DMS53 treated with DMSO at 0.1 percent for 48 hours (cell line): ENCODE data around the gene APOOL.
"Not testable (repeated sequence)": the region's sequence is repeated elsewhere in the genome, so short reads cannot be mapped to it uniquely, and the experiment has no call there.

Source experiments
- DNase-seq: peaks from one replicate; lab custom pipeline; 2025; ENCODE audit not compliant: unreplicated experiment; lab: John Stamatoyannopoulos, UW

Gene APOOL

DNA sequence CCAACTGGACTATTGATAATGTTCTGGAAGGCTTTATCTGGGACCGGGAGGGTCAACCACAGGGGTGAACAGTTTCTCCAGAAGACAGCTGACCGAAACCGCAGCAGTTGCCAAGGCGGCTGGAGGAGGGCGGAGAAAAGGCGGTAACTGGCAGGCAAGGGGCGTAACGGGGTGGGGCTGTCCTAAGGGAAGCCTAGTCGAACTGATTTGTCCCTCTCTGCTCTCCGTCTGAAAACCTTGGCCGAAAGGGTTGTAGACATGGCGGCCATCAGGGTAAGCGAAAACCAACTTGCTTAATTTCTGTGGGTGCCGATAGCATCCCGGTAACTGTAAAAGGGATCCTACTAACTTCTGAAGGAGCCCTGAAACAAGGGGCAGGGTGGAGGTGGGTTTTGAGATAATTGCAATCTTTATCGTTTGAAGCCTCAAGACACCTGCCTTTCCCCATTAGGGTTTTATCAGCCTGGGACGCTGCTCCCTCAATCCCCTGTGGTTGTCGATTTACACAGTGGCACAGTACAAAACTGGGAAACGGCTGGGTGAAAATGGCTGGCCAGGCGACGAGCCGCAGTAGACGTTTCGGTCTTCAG lies at the start of gene APOOL:
Gene APOOL, plus strand, starts transcription at position 223 of the 590 bp plus-strand sequence. Its CDS starts 36 bp downstream, at position 259.
- peak; percentile 86 for DNase-seq

- no peak for DNase-seq
These were observed 47.4 kb upstream of the APOOL start for GRCh38 chrX:84956304-84956703.

DNA sequence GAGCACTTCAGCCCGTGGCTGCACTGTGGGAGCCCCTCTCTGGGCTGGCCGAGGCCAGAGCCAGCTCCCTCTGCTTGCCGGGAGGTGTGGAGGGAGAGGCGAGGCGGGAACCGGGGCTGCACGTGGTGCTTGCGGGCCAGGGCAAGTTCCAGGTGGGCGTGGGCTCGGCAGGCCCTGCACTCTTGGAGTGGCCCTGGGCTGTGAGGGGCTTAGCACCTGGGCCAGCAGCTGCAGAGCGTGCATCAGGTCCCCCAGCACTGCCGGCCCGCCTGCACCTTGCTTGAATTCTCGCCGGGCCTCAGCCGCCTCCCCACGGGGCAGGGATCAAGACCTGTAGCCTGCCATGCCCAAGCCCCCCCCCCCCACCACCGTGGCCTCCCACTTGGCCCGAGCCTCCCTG lies 28.9 kb upstream of the APOOL start:
- no peak for DNase-seq

DNA sequence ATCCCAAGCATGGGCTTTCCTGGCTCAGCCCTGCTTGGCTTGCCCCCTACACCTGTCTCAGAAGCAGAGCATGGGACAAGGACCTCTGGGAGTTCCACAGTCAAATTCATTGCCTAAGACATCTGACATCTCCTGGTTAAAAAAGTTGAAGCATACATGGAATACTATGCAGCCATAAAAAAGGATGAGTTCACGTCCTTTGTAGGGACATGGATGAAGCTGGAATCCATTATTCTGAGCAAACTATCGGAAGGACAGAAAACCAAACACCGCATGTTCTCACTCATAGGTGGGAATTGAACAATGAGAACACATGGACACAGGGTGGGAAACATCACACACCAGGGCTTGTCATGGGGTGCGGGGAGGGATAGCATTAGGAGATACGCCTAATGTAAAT lies 11.9 kb upstream of the APOOL start:
- DNase-seq: not testable (repeated sequence)

DNA sequence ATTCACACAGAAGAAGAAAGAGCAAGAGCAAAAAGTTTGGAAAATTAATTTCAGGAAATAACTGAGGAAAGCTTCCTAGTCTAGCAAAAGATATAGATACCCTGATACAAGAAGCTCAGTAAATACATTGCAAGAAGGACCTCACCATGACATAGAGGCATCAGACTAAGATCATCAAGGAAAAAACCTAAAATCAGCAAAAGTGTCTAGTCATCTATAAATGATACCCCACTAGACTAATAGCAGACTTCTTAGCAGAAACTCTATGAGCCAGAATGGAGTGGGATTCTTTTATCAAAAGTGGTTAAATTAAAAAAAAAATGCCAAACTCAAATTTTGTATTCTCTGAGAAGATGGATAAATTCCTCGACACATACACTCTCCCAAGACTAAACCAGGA lies 10.5 kb upstream of the APOOL start:
- DNase-seq: no peak

DNA sequence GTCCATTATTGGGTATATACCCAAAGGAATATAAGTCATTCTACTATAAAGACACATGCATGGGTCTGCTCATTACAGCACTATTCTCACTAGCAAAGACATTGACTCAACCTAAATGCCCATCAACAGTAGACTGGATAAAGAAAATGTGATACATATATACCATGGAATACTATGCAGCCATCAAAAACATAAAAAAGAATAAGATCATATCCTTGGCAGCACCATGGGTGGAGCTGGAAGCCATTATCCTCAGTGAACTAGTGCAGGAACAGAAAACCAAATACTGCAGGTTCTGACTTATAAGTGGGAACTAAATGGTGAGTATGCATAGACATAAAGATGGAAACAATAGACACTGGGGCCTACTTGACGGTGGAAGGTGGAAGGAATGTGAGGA lies 2.3 kb upstream of the APOOL start:
- DNase-seq: no peak

- DNase-seq: no peak
These were observed 578 bp downstream of the APOOL start for GRCh38 chrX:85004255-85004654.

DNA sequence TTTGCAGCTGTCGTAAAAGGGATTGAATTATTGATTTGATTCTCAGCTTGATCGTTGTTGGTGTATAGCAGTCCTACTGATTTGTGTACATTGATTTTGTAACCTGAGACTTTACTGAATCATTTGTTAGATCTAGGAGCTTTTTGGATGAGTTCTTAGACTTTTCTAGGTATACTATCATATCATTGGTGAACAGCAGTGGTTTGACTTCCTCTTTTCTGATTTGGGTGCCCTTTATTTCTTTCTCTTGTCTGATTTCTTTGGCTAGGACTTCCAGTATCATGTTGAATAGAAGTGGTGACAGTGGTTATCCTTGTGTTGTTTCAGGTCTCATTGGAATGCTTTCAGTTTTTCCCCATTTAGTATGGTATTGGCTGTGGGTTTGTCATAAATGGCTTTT lies 8.4 kb downstream of the APOOL start:
- no peak for DNase-seq

GRCh38 chrX:85015351-85015750 lies 11.7 kb downstream of the APOOL start:
- DNase-seq: not testable (repeated sequence)

- DNase-seq: no peak
These were observed 14.0 kb downstream of the APOOL start for GRCh38 chrX:85017721-85018120.

DNA sequence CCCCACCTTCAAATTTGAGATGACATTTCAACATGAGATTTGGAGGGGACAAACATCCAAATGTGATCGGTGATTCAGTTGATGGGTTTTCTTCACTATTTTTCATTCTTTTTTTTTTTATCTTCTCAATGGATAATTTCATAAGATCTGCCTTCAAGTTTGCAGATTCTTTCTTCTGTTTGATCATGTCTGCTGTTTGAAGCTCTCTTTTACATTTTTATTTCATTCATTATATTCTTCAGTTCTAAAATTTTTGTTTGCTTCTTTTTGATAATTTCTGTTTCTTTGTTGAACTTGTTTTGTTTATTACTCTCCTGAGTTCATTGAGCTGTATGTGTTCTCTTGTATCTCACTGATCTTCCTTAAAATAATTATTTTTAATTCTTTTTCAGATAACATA lies 14.8 kb downstream of the APOOL start:
- DNase-seq: no peak

- DNase-seq: no peak
These were observed 16.5 kb downstream of the APOOL start for GRCh38 chrX:85020216-85020615.

DNA sequence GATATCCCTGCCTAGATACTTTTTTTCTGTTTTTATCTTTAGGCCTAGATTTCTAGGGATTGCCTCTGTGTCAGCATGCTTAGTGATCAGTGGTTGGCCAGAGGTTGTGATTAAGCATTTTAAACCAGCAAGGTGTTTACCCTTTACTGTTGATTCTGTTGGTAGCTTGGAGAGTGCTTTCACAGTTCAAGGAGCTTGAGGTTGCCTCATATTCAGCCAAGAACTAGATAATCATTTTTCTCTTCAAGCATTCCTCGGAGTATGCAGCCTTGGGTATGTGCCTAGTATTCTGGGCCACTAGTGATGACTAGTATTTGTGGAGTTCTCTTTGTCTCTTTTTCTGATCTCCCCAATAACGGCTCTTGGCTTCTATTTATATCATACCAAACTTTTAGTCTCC lies 20.4 kb downstream of the APOOL start:
- DNase-seq: no peak

DNA sequence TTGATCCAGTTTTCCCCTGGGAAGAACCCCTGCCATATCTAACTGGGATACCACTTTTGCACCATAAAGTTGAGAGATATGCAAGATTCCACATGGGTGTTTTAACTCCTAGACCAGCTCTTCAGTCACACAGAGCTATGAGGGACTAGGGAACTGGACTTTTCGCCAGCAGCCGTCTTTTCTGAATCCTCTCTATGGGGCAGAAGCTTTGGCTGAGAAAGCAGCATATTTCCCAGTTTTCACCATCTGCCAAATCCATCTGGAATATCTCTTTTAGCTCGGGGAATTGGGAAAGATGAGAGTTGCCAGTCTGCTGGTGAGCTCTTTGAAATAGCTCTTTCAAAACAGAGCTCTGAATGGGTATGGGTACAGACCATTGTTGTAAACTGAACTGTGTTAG lies 20.9 kb downstream of the APOOL start:
- DNase-seq: no peak

DNA sequence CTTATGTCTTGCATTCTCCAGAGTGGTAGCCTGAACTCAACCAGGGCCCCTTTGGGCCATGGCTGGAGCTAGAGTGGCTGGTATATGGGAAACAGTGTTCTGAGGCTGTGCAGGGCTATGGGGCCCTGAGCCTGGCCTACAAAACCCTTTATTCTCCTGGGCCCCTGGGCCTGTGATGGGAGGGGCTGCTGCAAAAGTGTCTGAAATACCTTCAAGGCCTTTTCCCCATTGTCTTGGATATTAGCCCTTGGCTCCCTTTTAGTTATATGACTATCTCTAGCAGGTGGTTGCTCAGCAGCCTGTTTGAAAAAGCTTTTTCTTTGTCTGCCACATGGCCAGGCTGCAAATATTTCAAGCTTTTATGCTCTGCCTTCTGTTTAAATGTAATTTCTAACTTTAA lies 22.5 kb downstream of the APOOL start:
- no peak for DNase-seq

DNA sequence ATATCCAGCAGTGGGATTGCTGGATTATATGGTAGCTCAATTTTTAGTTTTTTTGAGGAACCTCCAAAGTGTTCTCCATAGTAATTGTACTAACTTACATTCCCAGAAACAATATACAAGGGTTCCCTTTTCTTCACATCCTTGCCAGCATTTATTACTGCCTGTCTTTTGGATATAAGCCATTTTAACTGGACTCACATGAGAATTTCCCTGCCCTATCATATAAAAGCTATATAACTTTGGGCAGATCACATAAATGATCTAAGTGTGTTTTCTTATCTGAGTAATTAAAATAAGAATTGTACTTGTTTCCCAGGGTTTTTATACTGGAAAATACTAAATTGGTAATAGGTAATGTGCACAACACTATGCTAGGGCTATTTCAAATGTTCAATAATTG lies 25.4 kb downstream of the APOOL start:
- no peak for DNase-seq

- DNase-seq: no peak
These were observed 27.8 kb downstream of the APOOL start for GRCh38 chrX:85031505-85031904.

DNA sequence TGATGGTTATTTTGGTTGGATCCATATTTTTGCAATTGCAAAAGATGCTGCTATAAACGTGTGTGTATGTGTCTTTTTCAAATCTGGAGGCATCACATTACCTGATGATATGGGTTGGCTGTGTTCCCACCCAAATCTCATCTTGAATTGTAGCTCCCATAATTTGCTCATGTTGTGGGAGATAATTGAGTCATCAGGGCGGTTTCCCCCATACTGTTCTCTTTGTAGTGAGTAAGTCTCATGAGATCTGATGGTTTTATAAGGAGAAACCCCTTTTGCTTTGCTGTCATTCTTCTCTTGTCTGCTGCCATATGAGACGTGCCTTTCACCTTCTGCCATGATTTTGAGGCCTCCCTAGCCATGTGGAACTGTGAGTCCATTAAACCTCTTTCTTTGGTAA lies 33.4 kb downstream of the APOOL start:
- no peak for DNase-seq

- no peak for DNase-seq
These were observed 48.0 kb downstream of the APOOL start for GRCh38 chrX:85051627-85052026.

- DNase-seq: no peak
These were observed 48.5 kb downstream of the APOOL start for GRCh38 chrX:85052205-85052604.

GRCh38 chrX:85052636-85053343 lies 49.1 kb downstream of the APOOL start:
- DNase-seq: no peak

GRCh38 chrX:85065512-85066198 lies 62.0 kb downstream of the APOOL start:
- no peak for DNase-seq
